ENCODE data around the gene LZTS3.
"Not testable (repeated sequence)": the region's sequence is repeated elsewhere in the genome, so short reads cannot be mapped to it uniquely, and the experiment has no call there.

LZTS3 gene

DNA sequence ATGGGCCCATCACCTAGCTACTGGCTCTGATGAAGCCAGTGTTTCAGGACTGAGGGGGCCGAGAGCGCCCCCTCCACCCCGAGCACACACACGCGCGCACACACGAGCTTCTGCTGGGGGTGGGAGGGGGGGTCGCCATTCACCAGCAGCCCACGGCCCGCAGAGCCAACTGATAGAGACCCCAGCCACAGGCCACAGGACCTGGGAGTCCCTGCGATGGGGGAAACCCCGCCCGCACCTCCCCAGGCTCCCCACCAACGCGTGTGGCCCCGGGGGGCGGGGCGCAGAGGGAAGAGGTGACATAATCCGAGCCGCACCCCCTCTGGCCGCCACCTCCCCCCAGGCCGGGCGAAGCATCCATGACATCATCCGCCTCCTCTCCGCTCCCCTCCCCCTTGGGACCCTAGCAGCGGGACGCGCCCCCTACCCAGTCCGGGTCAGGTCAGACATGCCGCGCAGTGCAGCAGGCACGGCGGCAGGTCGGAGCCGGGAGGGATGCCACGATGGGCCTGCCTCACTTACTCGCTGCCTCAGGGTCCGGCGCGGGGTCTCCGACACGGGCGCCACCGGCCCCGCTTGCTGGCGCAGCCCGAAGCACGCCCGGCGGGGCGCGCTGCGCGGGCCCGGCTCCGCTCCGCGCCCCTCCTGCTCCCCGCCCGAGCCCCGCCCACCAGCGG, at the start of gene LZTS3:
LZTS3 (minus strand) TSS at position 617 of the 677 bp plus-strand sequence. CDS start 6,386 bp downstream, outside the sequence.
- DNase-seq, result peak in 1 of 2 experiments; percentile 33

DNA sequence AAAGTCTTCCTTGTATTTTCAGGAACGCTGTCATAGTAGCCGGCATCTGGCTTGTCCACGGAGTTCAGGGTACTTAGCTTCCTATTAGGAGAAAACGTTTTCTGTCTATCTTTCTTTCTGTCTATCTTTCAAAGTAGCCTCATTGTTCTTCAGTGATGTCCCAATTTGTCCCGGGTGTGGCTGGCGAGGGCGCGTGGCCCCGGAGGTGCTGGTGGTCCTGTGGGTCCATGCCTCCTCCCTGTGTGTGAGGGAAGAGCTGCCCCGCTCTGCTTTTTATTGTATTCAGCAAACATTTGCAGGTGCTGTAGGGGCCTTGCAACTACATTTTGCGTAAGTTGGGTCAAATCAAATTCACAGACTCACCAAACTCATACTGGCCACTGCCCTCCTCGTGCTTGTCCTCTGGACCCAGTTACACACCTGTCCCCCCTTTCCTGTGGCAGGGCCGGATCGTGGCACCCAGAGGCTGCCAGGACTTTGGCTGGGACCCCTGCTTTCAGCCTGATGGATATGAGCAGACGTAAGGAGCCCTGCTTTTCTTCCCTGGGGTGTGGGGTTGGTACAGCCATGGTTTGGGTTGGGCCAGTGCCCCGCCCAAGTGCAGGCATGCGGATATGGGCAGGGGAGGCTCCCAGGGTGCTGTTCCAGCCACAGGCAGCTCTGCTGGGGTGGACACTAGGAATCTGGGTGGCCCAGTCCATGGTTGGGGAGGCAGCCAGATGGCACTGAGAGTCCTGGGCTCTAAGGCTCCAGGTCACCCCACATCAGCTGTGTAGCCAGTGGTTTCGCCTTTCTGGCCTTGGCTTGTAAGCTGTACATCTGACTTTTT, 48.3 kb upstream of the LZTS3 start:
- DNase-seq, result no peak

DNA sequence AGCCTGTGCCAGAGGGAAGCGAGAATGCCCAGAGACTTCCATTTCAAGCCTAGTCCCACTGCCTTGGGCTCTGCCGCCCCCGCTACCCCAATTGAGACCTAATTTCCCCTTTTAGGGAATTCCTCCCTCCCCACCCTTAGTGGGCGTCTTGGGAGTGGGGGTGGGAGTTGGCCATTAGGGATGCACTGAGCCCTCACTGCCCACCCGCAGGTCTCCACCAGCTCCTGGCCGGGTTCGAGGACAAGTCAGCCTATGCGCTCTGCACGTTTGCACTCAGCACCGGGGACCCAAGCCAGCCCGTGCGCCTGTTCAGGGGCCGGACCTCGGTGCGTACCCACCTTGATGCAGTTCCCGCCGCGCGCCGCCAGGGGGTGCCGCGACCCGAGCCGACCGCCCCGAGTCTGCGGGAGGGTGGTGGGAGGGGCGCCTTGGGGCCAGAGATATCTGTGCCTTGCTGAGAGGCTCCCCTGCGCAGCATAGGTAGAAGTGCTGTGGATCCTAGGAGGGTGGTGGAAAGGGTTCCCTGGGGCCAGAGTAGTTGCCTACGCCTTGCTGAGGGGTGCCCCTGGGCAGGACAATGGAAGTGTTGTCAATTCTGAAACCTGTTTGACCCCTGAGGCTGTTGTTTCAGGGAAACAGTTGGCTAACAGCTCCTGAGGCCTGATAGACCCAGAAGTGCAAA, 45.1 kb upstream of the LZTS3 start:
- no peak for DNase-seq

DNA sequence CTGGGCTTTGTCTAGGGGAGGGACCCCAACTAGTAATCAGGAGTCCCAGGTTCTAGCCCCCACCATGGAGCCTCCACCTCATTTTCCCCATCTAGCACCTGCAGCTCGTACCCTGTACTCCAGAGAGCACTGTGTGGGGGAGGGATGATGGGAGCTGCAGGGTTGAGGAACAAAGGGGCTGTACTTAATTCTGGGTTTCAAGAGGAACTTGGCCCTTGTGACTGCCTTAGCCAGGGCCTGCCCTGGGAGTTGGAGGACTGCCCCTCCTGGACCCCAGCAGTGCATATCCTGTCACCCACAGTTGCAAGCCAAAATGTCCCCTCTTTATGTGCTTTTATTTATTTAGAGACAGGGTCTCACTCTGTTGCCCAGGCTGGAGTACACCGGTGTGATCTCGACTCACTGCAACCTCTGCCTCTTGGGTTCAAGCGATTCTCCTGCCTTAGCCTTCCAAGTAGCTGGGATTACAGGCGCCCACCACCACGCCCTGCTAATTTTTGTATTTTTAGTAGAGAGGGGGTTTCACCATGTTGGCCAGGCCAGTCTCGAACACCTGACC, 42.1 kb upstream of the LZTS3 start:
- DNase-seq, result not testable (repeated sequence)

DNA sequence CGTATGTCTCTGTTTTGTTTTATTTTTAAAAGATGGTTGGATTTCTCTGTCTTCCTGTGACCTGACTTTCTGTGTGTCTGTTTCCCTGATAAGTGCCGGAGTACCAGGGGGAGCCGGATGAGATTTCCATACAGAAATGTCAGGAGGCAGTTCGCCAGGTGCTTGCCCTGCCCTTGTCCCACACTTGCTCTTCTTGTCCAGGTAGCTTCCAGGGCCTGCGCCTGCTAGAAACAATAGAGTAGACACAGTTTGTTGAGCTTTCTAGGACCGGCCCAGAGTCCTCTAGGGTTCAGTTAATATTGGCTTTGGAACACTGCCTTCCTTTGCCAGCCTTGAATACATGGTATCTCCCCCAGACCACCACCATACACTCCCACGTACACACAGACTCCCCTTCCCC, 39.9 kb upstream of the LZTS3 start:
- DNase-seq, result no peak

DNA sequence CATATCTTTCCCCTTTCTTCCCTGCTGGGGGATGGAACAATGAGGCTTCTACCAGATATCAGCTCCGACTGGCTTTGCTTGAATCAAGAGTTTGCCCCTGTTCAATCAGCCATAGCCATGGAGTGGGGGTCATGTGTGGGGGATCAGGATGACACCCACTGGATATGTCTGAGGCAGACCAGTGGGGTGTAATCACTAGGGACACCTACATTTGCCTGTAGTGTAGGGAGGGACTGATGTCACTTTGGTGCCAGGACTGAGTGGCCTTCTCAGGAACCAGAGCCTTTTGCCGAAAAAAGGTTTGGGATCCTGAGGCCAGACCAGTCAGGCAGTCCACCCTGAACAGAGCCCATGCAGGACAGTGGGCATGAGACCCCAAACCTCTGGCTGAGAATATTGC, 37.0 kb upstream of the LZTS3 start:
- DNase-seq, result no peak

DNA sequence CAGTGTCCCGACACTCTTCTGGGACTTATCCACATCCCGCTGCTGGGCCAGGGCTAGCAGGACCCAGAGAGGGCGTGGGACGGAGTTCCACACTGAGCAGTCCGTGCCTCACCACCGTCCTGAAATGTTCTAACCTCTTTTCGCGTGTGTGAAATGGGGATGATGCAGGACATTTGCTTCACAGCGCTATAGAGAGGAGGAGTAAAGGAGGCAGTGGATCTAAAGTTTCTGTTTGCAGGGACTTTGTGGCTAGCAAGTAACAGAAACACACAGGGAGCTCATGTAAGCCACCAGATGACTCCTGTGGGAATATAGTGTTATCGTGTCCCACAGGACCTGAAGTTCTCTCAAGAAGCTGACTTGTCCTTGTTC, 36.6 kb upstream of the LZTS3 start:
- DNase-seq, result no peak

DNA sequence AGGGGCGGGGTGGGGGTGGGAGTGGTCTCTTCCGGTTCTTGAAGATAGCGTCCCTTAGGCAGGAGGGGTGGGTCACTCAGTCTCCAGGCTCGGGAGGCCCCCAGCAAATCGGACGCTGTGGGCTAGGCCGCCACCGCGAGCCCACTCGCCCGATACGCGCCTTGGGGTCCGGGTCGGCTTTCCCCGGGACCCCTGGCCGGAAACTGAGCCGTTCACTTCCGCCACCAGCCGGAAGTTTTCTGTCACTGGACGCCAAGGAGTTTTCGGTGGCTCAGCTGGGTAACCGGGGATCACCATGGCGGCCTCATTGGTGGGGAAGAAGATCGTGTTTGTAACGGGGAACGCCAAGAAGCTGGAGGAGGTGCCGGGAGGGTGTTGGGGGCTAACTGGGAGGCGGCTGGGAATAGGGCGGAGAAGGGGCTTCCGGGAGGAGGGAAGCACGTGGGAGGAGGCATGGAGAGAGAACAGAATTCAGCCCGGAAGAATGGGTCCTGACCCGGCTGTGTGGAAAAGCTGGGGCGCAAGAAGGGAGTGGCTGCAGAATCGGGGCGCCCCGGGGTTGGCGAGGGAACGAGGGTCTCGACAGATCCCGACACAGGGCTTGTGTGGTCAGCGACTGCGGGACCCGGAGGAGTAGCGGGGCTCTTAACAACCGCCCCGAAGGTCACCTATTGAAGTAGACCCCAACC, 36.1 kb upstream of the LZTS3 start, which contains the start of gene ITPA:
ITPA (plus strand) TSS at position 242 of the 689 bp plus-strand sequence; CDS start at position 296, 54 bp downstream.
- no peak for DNase-seq

DNA sequence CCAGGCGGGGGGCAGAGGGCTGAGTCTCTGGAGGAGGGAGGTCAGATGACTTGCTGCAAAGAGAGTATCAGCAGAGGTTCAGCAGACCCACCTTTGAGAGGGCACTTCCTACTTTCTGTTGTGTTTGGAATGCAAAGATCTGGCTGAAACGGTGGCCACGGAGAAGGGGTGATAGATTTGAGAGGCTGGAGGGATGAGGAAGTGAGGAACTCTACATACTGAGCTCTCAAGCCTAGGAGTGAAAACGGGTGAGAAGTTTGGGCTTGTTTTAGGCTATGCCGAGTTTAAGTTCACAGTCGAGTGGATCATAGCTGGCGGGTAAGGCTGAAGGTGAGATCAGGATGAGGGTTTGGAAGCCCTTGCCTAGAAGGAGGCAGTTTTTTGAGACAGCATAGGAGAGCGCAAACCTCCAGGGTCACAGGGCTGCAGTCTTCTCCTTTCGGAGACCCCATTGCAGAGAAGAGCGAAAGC, 35.5 kb upstream of the LZTS3 start:
- no peak for DNase-seq

DNA sequence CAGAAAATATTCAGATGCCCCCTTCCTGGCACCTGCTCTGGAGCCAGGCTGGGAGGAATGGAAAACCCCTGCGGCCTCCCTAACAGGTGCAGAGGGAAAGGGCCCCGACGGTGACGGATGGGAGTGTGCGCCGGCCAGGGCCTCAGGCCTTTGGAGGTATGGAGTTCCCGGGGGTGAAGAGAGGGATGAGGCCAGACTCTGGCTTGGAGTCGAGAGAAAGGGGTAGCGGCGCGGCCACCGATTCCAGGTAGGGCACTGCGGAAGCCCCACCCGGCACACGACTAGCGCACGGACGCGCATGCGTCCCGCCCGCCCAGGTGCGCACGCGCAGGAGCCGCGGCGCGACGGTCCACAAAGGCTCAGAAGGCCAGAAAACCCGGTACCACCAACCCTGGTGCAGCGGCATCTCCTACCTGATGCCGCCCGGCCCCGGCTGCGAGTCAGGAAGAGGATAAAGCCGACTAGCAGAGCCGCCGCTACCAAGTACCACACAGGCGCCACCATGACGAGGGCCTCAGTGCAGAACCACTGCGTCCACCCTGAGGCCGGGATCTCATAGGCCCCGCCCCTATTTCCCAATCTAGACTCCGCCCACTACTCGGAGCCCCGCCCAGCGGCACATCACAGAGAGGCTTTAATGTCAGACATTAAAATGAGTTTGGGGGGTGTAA, 30.9 kb upstream of the LZTS3 start, which contains the start of gene DDRGK1:
DDRGK1 (minus strand) TSS at position 559 of the 671 bp plus-strand sequence; CDS start at position 504, 55 bp downstream.
- peak in 1 of 2 experiments; percentile 81 for DNase-seq

DNA sequence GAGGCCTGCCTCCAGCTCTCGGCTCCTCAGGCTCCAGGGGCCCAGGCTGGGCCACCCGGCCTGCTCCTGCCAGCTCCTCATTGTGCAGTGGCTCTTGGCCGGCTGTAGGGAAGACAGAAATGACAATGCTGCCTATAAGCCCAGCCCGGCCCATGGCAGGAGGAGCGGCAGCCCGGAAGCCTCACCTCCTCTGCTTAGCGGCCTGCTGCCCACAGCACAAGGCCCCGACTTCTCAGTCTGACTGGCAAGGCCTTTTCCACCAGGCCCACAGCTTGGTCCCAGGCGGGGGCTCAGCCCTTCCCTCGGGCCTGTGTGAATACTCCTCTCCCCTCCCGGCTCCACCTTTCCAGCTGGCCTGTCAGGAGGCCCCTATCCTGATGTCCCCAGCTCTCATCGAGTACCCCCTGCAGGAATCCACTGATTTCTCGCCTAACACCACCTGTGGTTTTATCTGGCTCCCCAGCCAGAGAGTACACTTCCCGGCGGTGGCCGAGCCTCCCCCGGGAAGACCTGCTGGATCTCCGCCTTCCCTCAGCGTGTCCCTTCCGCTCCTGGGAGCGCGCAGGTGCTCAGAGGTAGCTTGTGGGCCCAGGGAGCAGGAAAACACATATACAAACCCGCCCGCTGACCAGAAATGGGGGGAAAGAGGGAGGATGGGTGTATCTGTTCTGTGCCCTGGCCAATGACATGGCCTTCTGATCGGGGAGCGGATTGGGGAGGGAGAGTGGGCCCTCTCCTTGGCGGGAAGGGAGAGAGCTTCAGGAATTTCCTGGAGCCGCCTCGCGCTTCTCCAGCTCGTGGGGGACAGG, 30.2 kb upstream of the LZTS3 start:
- DNase-seq, result no peak

DNA sequence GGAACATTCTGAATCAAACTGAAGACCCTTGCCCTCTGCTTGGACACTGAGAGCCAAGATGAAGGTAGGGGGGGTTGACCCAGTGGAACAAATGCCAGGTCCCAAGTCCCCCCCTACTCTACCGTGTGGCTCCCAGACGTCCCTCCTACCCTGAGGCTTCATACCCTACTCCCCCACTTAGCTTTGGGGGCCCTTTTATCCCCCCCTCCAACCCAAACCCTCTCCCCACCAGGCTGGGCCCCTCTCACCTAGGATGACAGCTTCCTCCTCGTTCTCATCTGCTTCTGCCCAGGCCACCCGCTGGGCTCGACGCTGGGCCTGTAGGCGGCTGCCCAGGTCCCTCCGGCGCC, 29.6 kb upstream of the LZTS3 start:
- DNase-seq, result no peak

DNA sequence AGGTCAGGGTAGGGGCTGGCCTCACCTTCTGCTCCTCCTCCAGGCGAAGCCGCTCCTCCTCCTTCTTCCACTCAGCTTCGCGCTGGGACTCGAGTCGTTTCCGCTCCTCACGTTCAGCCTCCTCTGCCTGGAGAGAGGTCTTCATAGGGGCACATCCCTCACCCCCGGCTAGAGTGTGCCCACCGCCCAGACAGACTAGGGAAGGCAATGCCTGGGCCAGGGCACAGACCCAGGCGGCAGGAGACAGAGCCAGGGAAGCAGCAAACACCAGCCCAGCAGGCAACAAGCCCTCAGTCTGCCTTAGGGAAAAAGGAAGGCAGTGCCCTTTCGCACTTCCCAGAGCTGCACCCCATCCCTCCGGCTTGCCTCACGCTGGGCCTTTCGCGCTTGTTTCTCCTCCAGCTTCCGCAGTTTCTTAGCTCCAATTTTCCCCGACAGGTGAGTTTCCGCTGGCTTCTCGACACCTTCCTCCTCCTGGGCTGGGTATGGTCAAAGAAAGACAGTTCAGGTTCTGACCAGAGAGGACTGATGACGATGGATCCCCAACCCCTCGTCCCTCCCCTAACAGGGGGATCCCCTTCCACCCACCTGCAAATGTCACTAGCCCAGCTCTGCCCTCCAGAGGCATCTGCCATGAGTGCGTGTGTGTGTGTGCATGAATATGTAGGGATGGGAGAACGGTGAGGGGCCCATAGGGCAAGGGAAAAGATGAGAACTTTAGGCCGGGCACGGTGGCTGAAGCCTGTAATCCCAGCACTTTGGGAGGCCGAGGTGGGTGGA, 26.8 kb upstream of the LZTS3 start:
- DNase-seq, result no peak

DNA sequence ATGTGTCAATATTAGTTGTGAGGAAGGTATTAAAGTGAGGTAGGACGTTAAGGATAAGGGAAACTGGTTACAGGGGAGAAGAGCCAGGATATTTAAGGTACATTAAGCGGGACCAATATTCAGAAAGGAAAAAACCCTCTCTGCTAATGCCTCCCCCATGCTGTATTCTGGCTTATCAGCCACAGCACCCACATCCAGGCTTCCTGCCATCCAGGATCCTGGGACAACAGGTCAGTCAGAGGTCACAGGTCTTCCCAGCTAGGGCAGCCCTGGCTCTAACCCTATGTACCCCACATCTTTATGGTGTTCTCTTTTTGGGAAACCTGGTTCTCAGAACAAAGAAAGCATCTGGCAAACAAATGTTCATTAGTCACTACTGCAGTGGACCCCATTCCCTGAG, 25.9 kb upstream of the LZTS3 start:
- no peak for DNase-seq

DNA sequence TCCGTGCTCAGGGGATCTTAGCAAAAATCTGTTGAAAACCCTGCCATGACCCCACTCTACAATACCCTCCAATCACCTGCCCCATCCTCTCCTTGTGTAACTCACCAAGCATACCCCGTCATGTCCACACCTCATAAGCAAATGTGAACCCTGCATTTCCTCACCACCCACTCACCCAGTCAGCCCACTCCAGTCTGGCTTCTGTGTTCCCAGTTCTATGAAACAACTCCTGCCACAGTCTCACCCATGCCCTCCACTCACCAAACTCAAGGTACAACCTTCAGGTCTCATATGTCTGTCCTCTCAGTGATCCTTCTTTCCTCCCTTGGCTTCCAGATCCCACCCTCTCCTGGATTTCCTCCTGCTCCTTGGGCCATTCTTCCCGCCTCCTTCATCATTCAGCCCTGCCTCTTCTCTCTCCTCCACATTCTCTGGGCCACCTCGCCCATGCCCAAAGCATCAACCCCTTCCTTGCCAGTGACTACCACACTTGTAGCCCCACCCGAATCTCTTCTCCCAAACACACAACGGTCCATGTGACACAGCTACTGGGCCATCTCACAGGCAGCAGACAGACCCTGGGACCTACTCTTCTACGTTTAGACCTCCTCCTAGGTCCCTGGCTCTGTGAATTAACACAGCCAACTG, 22.4 kb upstream of the LZTS3 start:
- no peak for DNase-seq

DNA sequence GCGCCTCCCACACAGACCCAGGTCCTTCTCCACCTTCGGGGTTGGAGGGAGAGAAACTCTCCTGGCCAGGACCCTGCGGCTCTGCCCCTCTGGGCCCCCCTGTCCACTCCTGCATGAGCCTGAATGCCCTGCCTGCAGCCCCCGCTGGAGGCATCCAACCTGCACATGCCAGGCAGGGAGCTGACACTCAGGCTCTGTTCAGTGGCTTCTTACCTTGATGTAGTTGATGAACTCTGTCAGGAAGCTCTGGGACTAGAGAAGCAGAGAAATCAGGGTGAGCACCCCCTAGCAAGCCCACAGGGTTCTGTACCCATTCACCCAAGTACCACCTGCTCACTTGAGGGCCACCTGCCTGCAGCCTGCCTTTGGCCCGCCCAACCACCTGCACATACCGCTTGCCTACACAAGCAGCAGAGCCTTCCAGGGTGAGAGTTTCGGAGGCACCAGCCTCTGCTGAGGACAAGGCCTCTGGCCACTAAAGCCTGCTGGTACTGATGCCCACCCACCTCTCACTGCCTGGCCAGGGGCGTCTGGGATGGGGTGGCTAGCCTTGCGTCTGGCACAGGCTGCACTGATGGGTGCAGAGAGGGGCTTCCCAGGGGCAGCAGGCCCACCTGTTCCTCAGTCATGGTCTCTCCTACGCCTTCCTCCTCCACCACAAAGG, 21.4 kb upstream of the LZTS3 start:
- no peak for DNase-seq

DNA sequence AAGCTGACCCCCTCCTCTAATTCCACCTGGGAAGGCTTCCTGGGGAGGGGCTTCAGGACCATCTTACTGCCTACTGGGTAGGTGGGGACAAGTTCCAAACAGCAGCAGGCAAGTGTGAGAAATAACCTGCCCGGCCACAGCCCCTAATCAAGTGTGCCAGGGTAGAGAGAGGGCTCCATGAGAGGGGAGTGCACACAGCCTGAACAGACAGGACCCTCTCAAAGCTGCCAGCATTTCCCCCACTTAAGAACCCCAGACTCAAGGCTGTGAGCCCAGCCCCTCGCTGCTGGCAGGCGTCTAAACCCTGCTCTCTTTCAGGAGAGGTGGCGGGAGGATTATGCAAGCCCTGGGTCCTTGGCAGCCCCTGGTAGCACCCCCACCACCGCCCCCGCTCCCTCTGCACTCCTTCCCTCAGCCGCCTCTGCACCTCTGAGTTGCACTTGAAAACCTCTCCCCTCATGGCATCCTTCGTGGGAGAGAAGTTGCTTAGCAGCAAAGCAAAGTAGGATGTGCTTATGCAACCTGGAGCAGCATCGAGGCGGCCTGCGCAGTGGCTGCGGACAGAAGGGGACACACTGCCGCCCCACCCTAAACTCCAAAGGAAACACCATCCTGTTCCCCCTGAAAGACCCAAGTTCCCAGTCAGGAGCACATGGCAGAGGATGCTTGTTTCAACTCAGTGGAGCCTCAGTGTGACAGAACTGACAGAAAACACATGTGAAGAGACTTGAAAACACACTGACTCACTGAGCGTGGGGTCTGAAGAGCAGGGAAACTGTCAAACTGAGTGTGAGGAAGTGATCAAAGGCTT, 20.7 kb upstream of the LZTS3 start:
- no peak for DNase-seq
